ENCODE measurements around the gene DCAF8L1. TPM values are rescaled to one million over a fixed set of nuclear protein-coding genes. Genes with fewer than 3 reads are reported as not detected.

DCAF8L1 gene
- total RNA-seq, 1 experiment from 2014 or later: not detected

DNA sequence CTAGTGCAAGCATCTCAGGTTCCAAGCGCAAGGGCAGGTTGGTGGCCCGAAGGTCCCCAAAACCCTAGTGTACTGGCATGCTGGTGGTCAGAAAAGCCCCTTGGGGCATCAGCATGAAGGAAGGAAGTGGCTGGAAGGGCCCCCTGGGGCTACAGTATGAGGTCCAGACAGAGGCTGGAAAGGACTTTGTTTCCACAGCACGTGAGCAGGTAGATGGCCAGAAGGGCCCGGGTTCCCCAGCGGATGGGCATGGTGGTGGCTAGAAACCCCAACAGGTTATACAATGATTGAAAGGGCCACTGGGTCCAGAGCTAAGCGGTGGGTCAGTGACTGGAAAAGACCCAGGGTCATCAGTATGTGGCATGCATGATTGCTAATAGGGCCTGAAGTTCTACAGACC is 34.7 kb upstream of the DCAF8L1 start:
- intact Hi-C loops (cut with micrococcal nuclease; ENCODE audit: unreplicated experiment): no loop called here
- BruUV-seq (replicated peaks): no TSS peak
- Histone ChIP-seq H3K9me3 (ENCODE audit: low read depth, low read length, poor library complexity, severe bottlenecking) (no peaks in the 10 kb centered on the region), H3K27me3 (replicated peaks; ENCODE audit: insufficient read depth, low read depth, low read length, poor library complexity) (no peaks in the 10 kb centered on the region), H3K4me3 (ENCODE audit: low read depth, low read length, poor library complexity, severe bottlenecking) (no peak overlapping the region), H3K36me3 (ENCODE audit: insufficient read depth, low read length, poor library complexity, severe bottlenecking) (no peaks in the 10 kb centered on the region), H3K27ac (ENCODE audit: low read depth, low read length, poor library complexity, severe bottlenecking) (no peak overlapping the region), H3K4me1 (ENCODE audit: insufficient read depth, low read length, poor library complexity, severe bottlenecking) (no peaks in the 10 kb centered on the region)
- ChIA-PET CTCF (no interaction called here), POLR2A (ENCODE audit: low non-redundant PET) (no interaction called here)
- DNase-seq (ENCODE audit: low spot score): no peak
- TF ChIP-seq, protein P1, sequence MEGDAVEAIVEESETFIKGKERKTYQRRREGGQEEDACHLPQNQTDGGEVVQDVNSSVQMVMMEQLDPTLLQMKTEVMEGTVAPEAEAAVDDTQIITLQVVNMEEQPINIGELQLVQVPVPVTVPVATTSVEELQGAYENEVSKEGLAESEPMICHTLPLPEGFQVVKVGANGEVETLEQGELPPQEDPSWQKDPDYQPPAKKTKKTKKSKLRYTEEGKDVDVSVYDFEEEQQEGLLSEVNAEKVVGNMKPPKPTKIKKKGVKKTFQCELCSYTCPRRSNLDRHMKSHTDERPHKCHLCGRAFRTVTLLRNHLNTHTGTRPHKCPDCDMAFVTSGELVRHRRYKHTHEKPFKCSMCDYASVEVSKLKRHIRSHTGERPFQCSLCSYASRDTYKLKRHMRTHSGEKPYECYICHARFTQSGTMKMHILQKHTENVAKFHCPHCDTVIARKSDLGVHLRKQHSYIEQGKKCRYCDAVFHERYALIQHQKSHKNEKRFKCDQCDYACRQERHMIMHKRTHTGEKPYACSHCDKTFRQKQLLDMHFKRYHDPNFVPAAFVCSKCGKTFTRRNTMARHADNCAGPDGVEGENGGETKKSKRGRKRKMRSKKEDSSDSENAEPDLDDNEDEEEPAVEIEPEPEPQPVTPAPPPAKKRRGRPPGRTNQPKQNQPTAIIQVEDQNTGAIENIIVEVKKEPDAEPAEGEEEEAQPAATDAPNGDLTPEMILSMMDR (conservative IDR thresholded peaks at IDR 0.05; ENCODE audit: low read depth, low read length): no peak
- TF ChIP-seq EZH2 (IDR thresholded peaks at IDR 0.05; ENCODE audit: borderline replicate concordance, low read depth, low read length, poor library complexity, severe bottlenecking): no peak

DNA sequence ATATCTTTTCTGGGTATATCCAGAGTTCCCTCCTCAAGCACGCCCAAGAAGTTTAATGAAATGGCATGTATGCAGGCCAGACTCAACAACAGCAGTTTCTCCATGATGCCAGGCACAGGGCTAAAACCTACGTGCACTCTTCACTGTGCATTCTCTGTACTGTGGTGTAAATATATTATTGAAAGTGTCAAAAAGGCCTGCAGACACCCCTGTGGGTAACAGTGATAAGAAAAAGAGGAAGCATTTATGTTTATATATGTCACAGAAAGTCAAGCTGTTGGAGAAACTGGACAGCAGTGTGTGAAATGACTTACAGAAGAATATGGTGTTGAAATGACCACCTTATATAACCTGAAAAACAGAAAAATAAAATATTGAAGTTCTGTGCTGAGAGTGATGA is 29.6 kb upstream of the DCAF8L1 start:
- intact Hi-C loops (cut with micrococcal nuclease; ENCODE audit: unreplicated experiment): no loop called here
- CTCF ChIA-PET: no interaction called here
- no peak overlapping the region for H3K4me3 ChIP-seq (ENCODE audit: low read depth, low read length, poor library complexity, severe bottlenecking)
- no peaks in the 10 kb centered on the region for H3K9me3 ChIP-seq (ENCODE audit: low read depth, low read length, poor library complexity, severe bottlenecking)
- TF ChIP-seq, protein P1 (conservative IDR thresholded peaks at IDR 0.05; ENCODE audit: low read depth, low read length): no peak
- TF ChIP-seq EZH2 (IDR thresholded peaks at IDR 0.05; ENCODE audit: borderline replicate concordance, low read depth, low read length, poor library complexity, severe bottlenecking): no peak
- POLR2A ChIA-PET (ENCODE audit: low non-redundant PET): no interaction called here
- H3K27ac ChIP-seq (ENCODE audit: low read depth, low read length, poor library complexity, severe bottlenecking): no peak overlapping the region
- no peaks in the 10 kb centered on the region for H3K36me3 ChIP-seq (ENCODE audit: insufficient read depth, low read length, poor library complexity, severe bottlenecking)
- H3K4me1 ChIP-seq (ENCODE audit: insufficient read depth, low read length, poor library complexity, severe bottlenecking): no peaks in the 10 kb centered on the region
- BruUV-seq (replicated peaks): no TSS peak
- H3K27me3 ChIP-seq (replicated peaks; ENCODE audit: insufficient read depth, low read depth, low read length, poor library complexity): no peaks in the 10 kb centered on the region
- DNase-seq (ENCODE audit: low spot score): no peak

DNA sequence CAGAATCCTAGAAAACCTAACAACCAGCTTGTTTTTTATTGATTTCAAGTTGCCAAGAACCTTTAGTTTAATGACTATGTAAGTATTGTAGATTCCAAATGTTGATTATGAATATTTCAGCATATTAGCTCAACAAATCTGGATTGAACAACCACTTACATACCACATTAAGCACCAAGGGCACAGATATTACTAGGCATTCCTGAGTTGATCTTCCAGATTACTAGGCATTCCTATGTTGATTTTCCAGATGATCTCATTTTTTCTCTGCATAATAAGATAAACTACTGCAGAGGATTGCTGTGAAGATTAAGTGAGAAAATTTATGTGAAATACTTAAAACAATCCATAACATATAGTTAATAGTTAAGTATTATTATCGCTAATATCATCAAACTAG is 17.4 kb upstream of the DCAF8L1 start:
- intact Hi-C loops (cut with micrococcal nuclease; ENCODE audit: unreplicated experiment): no loop called here
- Histone ChIP-seq H3K27me3 (replicated peaks; ENCODE audit: insufficient read depth, low read depth, low read length, poor library complexity) (peaks cover 10% of the 10 kb centered on the region), H3K36me3 (ENCODE audit: insufficient read depth, low read length, poor library complexity, severe bottlenecking) (no peaks in the 10 kb centered on the region), H3K4me3 (ENCODE audit: low read depth, low read length, poor library complexity, severe bottlenecking) (no peak overlapping the region), H3K27ac (ENCODE audit: low read depth, low read length, poor library complexity, severe bottlenecking) (no peak overlapping the region), H3K9me3 (ENCODE audit: low read depth, low read length, poor library complexity, severe bottlenecking) (no peaks in the 10 kb centered on the region), H3K4me1 (ENCODE audit: insufficient read depth, low read length, poor library complexity, severe bottlenecking) (no peaks in the 10 kb centered on the region)
- no peak for DNase-seq (ENCODE audit: low spot score)
- CTCF ChIA-PET: no interaction called here
- POLR2A ChIA-PET (ENCODE audit: low non-redundant PET): no interaction called here
- TF ChIP-seq, protein P1 (conservative IDR thresholded peaks at IDR 0.05; ENCODE audit: low read depth, low read length): no peak
- no peak for TF ChIP-seq EZH2 (IDR thresholded peaks at IDR 0.05; ENCODE audit: borderline replicate concordance, low read depth, low read length, poor library complexity, severe bottlenecking)
- BruUV-seq (replicated peaks): no TSS peak

Data from A673 (cell line).